Left colon (tissue), 2 donors: ENCODE measurements around the gene ITCH. TPM values are rescaled to one million over a fixed set of nuclear protein-coding genes. Genes with fewer than 3 reads are reported as not detected.
"Not testable (repeated sequence)": the region's sequence is repeated elsewhere in the genome, so short reads cannot be mapped to it uniquely, and the experiment has no call there.

Experiments
- ATAC-seq: fragments of 200-7000 bp; cut with Tn5 transposase; one replicate; pipeline ENCODE4 v1.9.1; 2020; ENCODE audit warnings: mild to moderate bottlenecking, moderate library complexity
- DNase-seq, 2 donors: peaks; one replicate each; pipeline ENCODE4 v3.0.0-alpha.2; 2020
- intact Hi-C, 2 donors: fragments of 100-400 bp; cut with DNase I in 1 of 2; cut with micrococcal nuclease in 1 of 2; formaldehyde crosslinking; loops; one replicate each; pipeline versions ENCODE4 v1.11.2 to v1.14.0; 2022; cut with DNase I, micrococcal nuclease
- total RNA-seq, 2 donors: library from RNA; stranded (reverse); fragmentation: NEBNext Ultra II Directional; extraction: Animal tissue kit (Norgen Biotek cat#: 25700); gene quantifications; one replicate each; pipeline ENCODE4 v1.2.1, GENCODE V29; 2021
- donor health status: DM: no; HTN: no; CAD: no.
- donor health status: DM: yes; HTN: yes; CAD: no.

Gene ITCH
- total RNA-seq, 2 donors from 2014 or later: 69.6 to 78.3 TPM

- DNase-seq (no peak), ATAC-seq (no peak)
- intact Hi-C loops: no loop called here
Measured at GRCh38 chr20:34403908-34404307, 40.8 kb downstream of the ITCH start.

GRCh38 chr20:34404803-34405202 lies 41.7 kb downstream of the ITCH start:
- intact Hi-C loops: no loop called here
- DNase-seq (no peak), ATAC-seq (no peak)

GRCh38 chr20:34405247-34405651 lies 42.2 kb downstream of the ITCH start:
- ATAC-seq, DNase-seq, intact Hi-C loops: not testable (repeated sequence)

GRCh38 chr20:34405942-34406341 lies 42.9 kb downstream of the ITCH start:
- DNase-seq, intact Hi-C loops, ATAC-seq: not testable (repeated sequence)

GRCh38 chr20:34407962-34408474 lies 44.9 kb downstream of the ITCH start:
- ATAC-seq: peak; percentile 38
- intact Hi-C loops: no loop called here
- DNase-seq: no peak

GRCh38 chr20:34410336-34410735 lies 47.3 kb downstream of the ITCH start:
- DNase-seq (no peak), ATAC-seq (no peak)
- intact Hi-C loops: no loop called here

GRCh38 chr20:34412453-34412852 lies 49.4 kb downstream of the ITCH start:
- intact Hi-C loops: no loop called here
- DNase-seq (no peak), ATAC-seq (no peak)

GRCh38 chr20:34414525-34414924 lies 51.5 kb downstream of the ITCH start:
- ATAC-seq: peak; percentile 31
- intact Hi-C loops, DNase-seq: not testable (repeated sequence)

GRCh38 chr20:34415079-34415478 lies 52.0 kb downstream of the ITCH start:
- peak; percentile 73 for ATAC-seq
- peak in 1 of 2 donors; percentile 33 for DNase-seq
- intact Hi-C loops: no loop called here

GRCh38 chr20:34420146-34420545 lies 57.1 kb downstream of the ITCH start:
- ATAC-seq (no peak), DNase-seq (no peak)
- intact Hi-C loops: no loop called here

GRCh38 chr20:34420975-34421374 lies 57.9 kb downstream of the ITCH start:
- DNase-seq: no peak
- ATAC-seq: no peak
- intact Hi-C loops: no loop called here

- intact Hi-C loops: no loop called here
- no peak for DNase-seq
- ATAC-seq: no peak
Measured at GRCh38 chr20:34421766-34422466, 58.8 kb downstream of the ITCH start.

GRCh38 chr20:34425032-34425690 lies 62.1 kb downstream of the ITCH start:
- intact Hi-C loops: not testable (repeated sequence)

GRCh38 chr20:34426026-34426425 lies 63.0 kb downstream of the ITCH start:
- intact Hi-C loops: no loop called here
- DNase-seq: no peak
- no peak for ATAC-seq

More at GRCh38 chr20:34425032-34425690, 62.1 kb downstream of the ITCH start:
- DNase-seq, ATAC-seq: not testable (repeated sequence)

GRCh38 chr20:34427331-34427730 lies 64.3 kb downstream of the ITCH start:
- ATAC-seq (no peak), DNase-seq (no peak)
- intact Hi-C loops: no loop called here

GRCh38 chr20:34427784-34428183 lies 64.7 kb downstream of the ITCH start:
- DNase-seq (no peak), ATAC-seq (no peak)
- intact Hi-C loops: no loop called here

GRCh38 chr20:34431168-34431567 lies 68.1 kb downstream of the ITCH start:
- ATAC-seq: no peak
- intact Hi-C loops: no loop called here

GRCh38 chr20:34432663-34433062 lies 69.6 kb downstream of the ITCH start:
- intact Hi-C loops, ATAC-seq, DNase-seq: not testable (repeated sequence)

More at GRCh38 chr20:34431168-34431567, 68.1 kb downstream of the ITCH start:
- no peak for DNase-seq

GRCh38 chr20:34433391-34433790 lies 70.3 kb downstream of the ITCH start:
- intact Hi-C loops: no loop called here
- DNase-seq: no peak

GRCh38 chr20:34435589-34435988 lies 72.5 kb downstream of the ITCH start:
- DNase-seq (no peak), ATAC-seq (no peak)
- intact Hi-C loops: no loop called here

More at GRCh38 chr20:34433391-34433790, 70.3 kb downstream of the ITCH start:
- ATAC-seq: no peak
